Endothelial cell of umbilical vein (primary cell): ENCODE measurements around the gene MINK1. TPM values are rescaled to one million over a fixed set of nuclear protein-coding genes. Genes with fewer than 3 reads are reported as not detected.
"Not testable (repeated sequence)": the region's sequence is repeated elsewhere in the genome, so short reads cannot be mapped to it uniquely, and the experiment has no call there.

ENCODE experiments used
- BruUV-seq: library from RNA; stranded (reverse); fragments of 400-500 nt; replicated peaks from 2 replicates; lab custom pipeline; 2021; lab: Mats Ljungman, UMichigan
- CTCF ChIA-PET: fragments of 300-600, 350-600 bp; sonication (Branson Sonifier 250); formaldehyde crosslinking; loops from one replicate; lab custom pipeline; 2021; ENCODE audit warnings: antibody characterized with exemption, inconsistent platforms; lab: Charles Lee
- POLR2A ChIA-PET: fragments of 300-600, 350-600 bp; sonication (Branson Sonifier 250); formaldehyde crosslinking; loops from one replicate; lab custom pipeline; 2021; ENCODE audit warnings: antibody characterized with exemption, inconsistent platforms; lab: Charles Lee
- DNase-seq: peaks from one replicate; pipeline ENCODE4 v3.0.0-alpha.2; 2011; ENCODE audit warnings: low read depth, low spot score
- FAIRE-seq: peaks from 2 replicates; lab custom pipeline; 2011; peaks lifted over from hg19 to GRCh38; lab: Jason Lieb, UNC
- H2AFZ ChIP-seq: 2 replicates; pipeline ENCODE4 v1.6.0; 2012; ENCODE audit warnings: low read depth, low read length, control low read depth, inconsistent platforms
- H3K27ac ChIP-seq: 2 replicates; pipeline ENCODE4 v1.5.1; 2011; ENCODE audit warnings: low read depth, mild to moderate bottlenecking, control low read depth, low read length, moderate library complexity; ENCODE audit not compliant: insufficient read depth
- H3K27me3 ChIP-seq, 2 experiments: 2 replicates each; pipeline versions ENCODE4 v1.6.0 to v1.6.1; 2011; ENCODE audit warnings: low read length in 2 of 2, mixed read lengths in 1 of 2; ENCODE audit not compliant: control insufficient read depth in 2 of 2, insufficient read depth in 2 of 2
- H3K36me3 ChIP-seq, 2 experiments: 2 replicates in 1 of 2; 3 replicates in 1 of 2; pipeline ENCODE4 v1.5.1; 2011; ENCODE audit warnings: low read length in 2 of 2, mild to moderate bottlenecking in 1 of 2, moderate library complexity in 1 of 2; ENCODE audit not compliant: control insufficient read depth in 2 of 2, insufficient read depth in 2 of 2; ENCODE audit errors: extremely low read depth in 1 of 2
- H3K4me1 ChIP-seq: 3 replicates; pipeline ENCODE4 v1.5.1; 2011; ENCODE audit warnings: mild to moderate bottlenecking, low read length; ENCODE audit not compliant: control insufficient read depth, insufficient read depth; ENCODE audit errors: extremely low read depth
- H3K4me2 ChIP-seq: 2 replicates; pipeline ENCODE4 v1.6.1; 2011; ENCODE audit warnings: low read length, control low read depth, mixed read lengths; ENCODE audit not compliant: insufficient read depth
- H3K4me3 ChIP-seq, 3 experiments: fragments of 200-600 bp in 1 of 3; sonication (generic), shearing (Covaris generic) in 1 of 3; replicated peaks in 1 of 3; 2 replicates each; pipeline ENCODE4 v1.5.1; 2011 to 2016; ENCODE audit warnings: control low read depth in 3 of 3, low read length in 3 of 3, mild to moderate bottlenecking in 2 of 3, inconsistent platforms in 1 of 3, low read depth in 1 of 3, moderate library complexity in 1 of 3; ENCODE audit not compliant: insufficient read depth in 1 of 3
- H3K79me2 ChIP-seq: 2 replicates; pipeline ENCODE4 v1.6.0; 2012; ENCODE audit warnings: low read length, inconsistent platforms; ENCODE audit not compliant: control insufficient read depth, insufficient read depth
- H3K9ac ChIP-seq: replicated peaks from 2 replicates; pipeline ENCODE3; 2011; ENCODE audit warnings: low read length, control low read depth; ENCODE audit not compliant: insufficient read depth; ENCODE audit errors: extremely low read depth
- H3K9me1 ChIP-seq: replicated peaks from 3 replicates; pipeline ENCODE4 v1.6.0; 2011; ENCODE audit warnings: mild to moderate bottlenecking, low read length; ENCODE audit not compliant: control insufficient read depth, insufficient read depth; ENCODE audit errors: extremely low read depth
- H3K9me3 ChIP-seq: replicated peaks from 2 replicates; pipeline ENCODE4 v1.5.1; 2012; ENCODE audit warnings: low read length, inconsistent platforms; ENCODE audit not compliant: control insufficient read depth, insufficient read depth
- H4K20me1 ChIP-seq: replicated peaks from 2 replicates; pipeline ENCODE3; 2011; ENCODE audit warnings: mild to moderate bottlenecking, low read length; ENCODE audit not compliant: control insufficient read depth, insufficient read depth; ENCODE audit errors: extremely low read depth
- GATA2 ChIP-seq: IDR thresholded peaks from 2 replicates; pipeline ENCODE4 v1.7.0; 2011; ENCODE audit warnings: low read depth, mild to moderate bottlenecking, moderate library complexity, mixed read lengths, low read length; ENCODE audit not compliant: insufficient read length, insufficient read depth
- POLR2AphosphoS5 ChIP-seq: IDR thresholded peaks from 2 replicates; pipeline ENCODE4 v1.6.1; 2012; ENCODE audit warnings: low read depth, mild to moderate bottlenecking, control low read depth, low read length, moderate library complexity; ENCODE audit not compliant: insufficient read depth
- dilution Hi-C: fragments of 300-500 bp; cut with MboI; formaldehyde crosslinking; loops from one replicate; pipeline ENCODE4 v1.15.0; 2019; ENCODE audit warnings: low sequenced_read_pairs; ENCODE audit not compliant: extremely low pct_ligation_motif_present
- intact Hi-C: fragments of 100-400 bp; cut with micrococcal nuclease; formaldehyde crosslinking; loops from one replicate; pipeline ENCODE4 v1.10.0; 2022
- polyA plus RNA-seq, 4 experiments: library from polyadenylated mRNA; depleted of rRNA in 3 of 4; stranded (reverse) in 3 of 4; unstranded in 1 of 4; fragments of >200 nt; gene quantifications; 2 replicates each; pipeline versions ENCODE4 v1.2.1 to v1.2.3, GENCODE V29; 2011 to 2012; ENCODE audit warnings: missing spikeins in 1 of 4
- total RNA-seq: library from RNA; stranded (reverse); gene quantifications from 2 replicates; pipeline ENCODE4 v1.2.3, GENCODE V29; 2021

The MINK1 gene
- total and polyA plus RNA-seq, 2 donors (not counting 3 experiments of a cell fraction or from before 2014, with no cell fraction given), result 53.6 to 89.4 TPM

DNA sequence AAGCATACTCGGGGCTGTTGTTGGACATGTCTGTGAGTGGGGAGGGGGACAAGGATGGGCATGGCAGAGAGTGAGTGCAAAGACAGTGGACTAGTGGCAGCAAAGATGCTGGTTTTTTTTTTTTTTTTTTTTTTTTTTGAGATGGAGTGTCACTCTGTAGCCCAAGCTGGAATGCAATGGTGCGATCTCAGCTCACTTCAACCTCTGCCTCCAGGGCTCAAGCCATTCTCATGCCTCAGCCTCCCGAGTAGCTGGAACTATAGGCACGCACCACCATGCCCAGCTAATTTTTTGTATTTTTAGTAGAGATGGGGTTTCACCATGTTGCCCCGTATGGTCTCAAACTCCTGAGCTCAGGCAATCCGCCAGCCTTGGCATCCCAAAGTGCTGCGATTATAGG lies 24.2 kb downstream of the MINK1 start:
- H3K9me3 ChIP-seq, BruUV-seq, H2AFZ ChIP-seq, H4K20me1 ChIP-seq, dilution Hi-C loops, H3K36me3 ChIP-seq, H3K9me1 ChIP-seq, intact Hi-C loops, H3K4me3 ChIP-seq, DNase-seq, H3K27me3 ChIP-seq, H3K9ac ChIP-seq: not testable (repeated sequence)
- Histone ChIP-seq H3K4me1 (peaks cover 41% of the 10 kb centered on the region), H3K27ac (peak overlapping the region; percentile 79), H3K79me2 (peaks cover 31% of the 10 kb centered on the region), H3K4me2 (peak overlapping the region; percentile 83)
- CTCF ChIA-PET, result interaction anchor here (1.8 to 2.4 kb wide), 6 partner anchors 17 to 147 kb away, joined by 7 to 14 read pairs (median 8); partner anchors contain the start of genes ARRB2, GLTPD2, MINK1 and PLD2
- POLR2A ChIA-PET, result interaction anchor here (1.1 kb wide), 1 partner anchor 50 kb away, joined by 3 read pairs; the partner anchor contains the start of gene PLD2
- FAIRE-seq, result peak; percentile 33

GRCh38 chr17:4858068-4858881 lies 25.1 kb downstream of the MINK1 start:
- H3K4me2 ChIP-seq, result peak overlapping the region; percentile 83
- no peaks in the 10 kb centered on the region for H3K9me3 ChIP-seq
- peaks cover 0 to 2% of the 10 kb centered on the region in 2 experiments for H3K36me3 ChIP-seq
- ChIA-PET POLR2A (interaction anchor here (0.6 to 1.6 kb wide), 7 partner anchors 10 to 257 kb away, joined by 3 to 7 read pairs (median 3); partner anchors contain the start of genes PLD2 and PSMB6), CTCF (interaction anchor here (0.7 to 2.4 kb wide), 15 partner anchors 9 to 291 kb away, joined by 3 to 14 read pairs (median 6); partner anchors contain the start of genes ARRB2, GLTPD2, MINK1 and PLD2)
- peak overlapping the region; percentile 79 for H3K27ac ChIP-seq
- intact Hi-C loops (loop anchor here (1.0 to 2.0 kb wide), 2 partner anchors 24 to 61 kb away; partner anchors contain the start of gene PSMB6), dilution Hi-C loops (no loop called here)
- peak; percentile 99 for FAIRE-seq
- peak; percentile 90 for DNase-seq
- TF ChIP-seq POLR2AphosphoS5 (peak; percentile 65), GATA2 (no peak)
- no peaks in the 10 kb centered on the region for H4K20me1 ChIP-seq
- peak overlapping the region; percentile 34 for H2AFZ ChIP-seq
- peak overlapping the region; percentile 57 for H3K9ac ChIP-seq
- H3K27me3 ChIP-seq, result no peaks in the 10 kb centered on the region
- H3K9me1 ChIP-seq, result no peaks in the 10 kb centered on the region
- H3K79me2 ChIP-seq, result peaks cover 33% of the 10 kb centered on the region
- H3K4me3 ChIP-seq, result peak overlapping the region in 1 of 3 experiments; percentile 48
- TSS peak; percentile 36 for BruUV-seq
- peaks cover 44% of the 10 kb centered on the region for H3K4me1 ChIP-seq
